ENCODE measurements around the gene PRKAR2B. TPM values are rescaled to one million over a fixed set of nuclear protein-coding genes. Genes with fewer than 3 reads are reported as not detected.
"Not testable (repeated sequence)": the region's sequence is repeated elsewhere in the genome, so short reads cannot be mapped to it uniquely, and the experiment has no call there.

The PRKAR2B gene
- total and polyA plus RNA-seq, 10 donors = 8.3 to 74.4 (median 38.9) TPM

- H3K9me3 ChIP-seq = no peaks in the 10 kb centered on the region
- no peak for DNase-seq
- H3K27me3 ChIP-seq (replicated peaks in 1 of 7) = no peaks in the 10 kb centered on the region
- intact Hi-C loops (cut with DNase I; ENCODE audit: low total_unique reads) = no loop called here
- TF ChIP-seq POLR2AphosphoS5 (IDR thresholded peaks at IDR 0.05) (no peak), POLR2A (IDR thresholded peaks at IDR 0.05) (no peak)
- TF ChIP-seq, protein P1, sequence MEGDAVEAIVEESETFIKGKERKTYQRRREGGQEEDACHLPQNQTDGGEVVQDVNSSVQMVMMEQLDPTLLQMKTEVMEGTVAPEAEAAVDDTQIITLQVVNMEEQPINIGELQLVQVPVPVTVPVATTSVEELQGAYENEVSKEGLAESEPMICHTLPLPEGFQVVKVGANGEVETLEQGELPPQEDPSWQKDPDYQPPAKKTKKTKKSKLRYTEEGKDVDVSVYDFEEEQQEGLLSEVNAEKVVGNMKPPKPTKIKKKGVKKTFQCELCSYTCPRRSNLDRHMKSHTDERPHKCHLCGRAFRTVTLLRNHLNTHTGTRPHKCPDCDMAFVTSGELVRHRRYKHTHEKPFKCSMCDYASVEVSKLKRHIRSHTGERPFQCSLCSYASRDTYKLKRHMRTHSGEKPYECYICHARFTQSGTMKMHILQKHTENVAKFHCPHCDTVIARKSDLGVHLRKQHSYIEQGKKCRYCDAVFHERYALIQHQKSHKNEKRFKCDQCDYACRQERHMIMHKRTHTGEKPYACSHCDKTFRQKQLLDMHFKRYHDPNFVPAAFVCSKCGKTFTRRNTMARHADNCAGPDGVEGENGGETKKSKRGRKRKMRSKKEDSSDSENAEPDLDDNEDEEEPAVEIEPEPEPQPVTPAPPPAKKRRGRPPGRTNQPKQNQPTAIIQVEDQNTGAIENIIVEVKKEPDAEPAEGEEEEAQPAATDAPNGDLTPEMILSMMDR (IDR thresholded peaks at IDR 0.05 in 8 of 11, conservative IDR thresholded peaks at IDR 0.05 in 3 of 11) = no peak
- no peak overlapping the region for H3K27ac ChIP-seq
- 82 to 93% (median 82%) methylated on average over 6 of the region's 6 CpGs for WGBS, 5 donors
- peaks cover 3 to 16% (median 9%) of the 10 kb centered on the region in 6 donors for H3K4me1 ChIP-seq
- H3K36me3 ChIP-seq = no peaks in the 10 kb centered on the region
- no peak overlapping the region for H3K4me3 ChIP-seq
Measured at GRCh38 chr7:107130487-107131220, 86.1 kb downstream of the PRKAR2B start.

DNA sequence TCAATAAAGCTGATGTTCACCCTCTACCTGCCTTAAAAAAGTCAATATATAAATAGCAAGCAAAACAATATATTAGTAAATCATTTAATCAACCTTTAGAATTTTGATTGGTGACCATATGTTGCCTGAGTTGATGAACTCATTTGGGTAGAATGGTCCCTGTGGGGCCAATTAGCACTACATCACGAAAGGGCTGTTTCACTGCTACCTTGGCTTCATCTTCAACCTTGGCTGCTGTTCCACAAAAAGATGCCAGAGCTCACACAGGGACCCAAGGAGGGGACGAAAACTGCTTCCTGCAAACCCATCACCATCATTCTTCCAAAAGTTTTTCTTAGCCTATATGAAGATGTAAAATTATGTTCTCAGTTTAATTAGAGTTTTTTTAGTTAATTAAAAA lies 88.9 kb downstream of the PRKAR2B start:
- Histone ChIP-seq H3K9me3 (no peaks in the 10 kb centered on the region), H3K27ac (no peak overlapping the region), H3K27me3 (replicated peaks in 1 of 7) (no peaks in the 10 kb centered on the region), H3K36me3 (no peaks in the 10 kb centered on the region), H3K4me1 (no peaks in the 10 kb centered on the region), H3K4me3 (no peak overlapping the region)
- intact Hi-C loops (cut with DNase I; ENCODE audit: low total_unique reads) = no loop called here
- no peak for TF ChIP-seq POLR2A (IDR thresholded peaks at IDR 0.05)
- TF ChIP-seq, protein P1 (IDR thresholded peaks at IDR 0.05 in 8 of 11, conservative IDR thresholded peaks at IDR 0.05 in 3 of 11) = no peak
- WGBS, 5 donors = 71 to 89% (median 85%) methylated on average over 2 of the region's 2 CpGs
- no peak for DNase-seq

GRCh38 chr7:107138696-107139420 lies 94.4 kb downstream of the PRKAR2B start:
- H3K27ac ChIP-seq = no peak overlapping the region
- 82 to 99% (median 97%) methylated on average over 6 to 7 of the region's 7 CpGs for WGBS, 5 donors
- no peak overlapping the region for H3K4me3 ChIP-seq
- no peak for DNase-seq
- no peaks in the 10 kb centered on the region for H3K4me1 ChIP-seq
- TF ChIP-seq POLR2A (IDR thresholded peaks at IDR 0.05) = no peak
- TF ChIP-seq POLR2AphosphoS5 (IDR thresholded peaks at IDR 0.05) = no peak
- TF ChIP-seq, protein P1 (IDR thresholded peaks at IDR 0.05 in 8 of 11, conservative IDR thresholded peaks at IDR 0.05 in 3 of 11) = no peak
- H3K27me3 ChIP-seq (replicated peaks in 1 of 7) = no peaks in the 10 kb centered on the region
- H3K36me3 ChIP-seq = no peaks in the 10 kb centered on the region
- no peaks in the 10 kb centered on the region for H3K9me3 ChIP-seq
- intact Hi-C loops (cut with DNase I; ENCODE audit: low total_unique reads) = no loop called here

GRCh38 chr7:107143875-107144274 lies 99.4 kb downstream of the PRKAR2B start:
- H3K4me3 ChIP-seq; H3K9me3 ChIP-seq; H3K27me3 ChIP-seq (replicated peaks in 1 of 7); H3K27ac ChIP-seq; DNase-seq; intact Hi-C loops (cut with DNase I; ENCODE audit: low total_unique reads); H3K36me3 ChIP-seq: not testable (repeated sequence)
- WGBS, 5 donors = 82 to 96% (median 84%) methylated on average over 5 of the region's 5 CpGs
- H3K4me1 ChIP-seq = peaks cover 0 to 15% (median 7%) of the 10 kb centered on the region in 6 donors

Data from spleen (tissue), 11 donors.